Thoracic aorta (tissue), 2 donors: Measurements from ENCODE around the gene ADRB2. TPM values are rescaled to one million over a fixed set of nuclear protein-coding genes. Genes with fewer than 3 reads are reported as not detected.

ENCODE experiments used
- ATAC-seq: fragments of 150-250 bp; one replicate; pipeline ENCODE4 v1.8.0; 2017; ENCODE audit warnings: low read depth; ENCODE audit not compliant: insufficient number of reproducible peaks, low FRiP score
- DNase-seq: peaks from one replicate; pipeline ENCODE4 v3.0.0-alpha.2; 2020; ENCODE audit warnings: low spot score
- H3K27ac ChIP-seq, 2 donors: fragments of 200-600 bp; sonication (generic); 1 replicate in 1 of 2; 2 replicates in 1 of 2; pipeline ENCODE4 v1.5.1; 2016; ENCODE audit warnings: mild to moderate bottlenecking in 2 of 2, moderate library complexity in 2 of 2
- H3K27me3 ChIP-seq: fragments of 200-600 bp; sonication (generic); replicated peaks from 2 replicates; pipeline ENCODE4 v1.6.0; 2016; ENCODE audit warnings: mild to moderate bottlenecking; ENCODE audit not compliant: insufficient read depth
- H3K36me3 ChIP-seq: fragments of 200-600 bp; sonication (generic); one replicate; pipeline ENCODE4 v1.5.1; 2016
- H3K4me1 ChIP-seq, 2 donors: fragments of 200-600 bp; sonication (generic); 1 replicate in 1 of 2; 2 replicates in 1 of 2; pipeline versions ENCODE4 v1.5.1 to v1.6.0; 2016; ENCODE audit warnings: low read depth in 2 of 2, mild to moderate bottlenecking in 1 of 2; ENCODE audit not compliant: control insufficient read depth in 1 of 2
- H3K4me3 ChIP-seq: fragments of 200-600 bp; sonication (generic); 2 replicates; pipeline ENCODE4 v1.5.1; 2016; ENCODE audit warnings: mild to moderate bottlenecking
- H3K9me3 ChIP-seq: fragments of 200-600 bp; sonication (generic); 2 replicates; pipeline ENCODE4 v1.5.1; 2016
- total RNA-seq, 2 donors: library from RNA; depleted of rRNA; stranded (reverse); fragments of >200 nt; gene quantifications; one replicate each; pipeline versions ENCODE4 v1.1.0 to v1.2.3, GENCODE V29; 2016
- TF ChIP-seq, protein P1 (sequence below): fragments of 200-600 bp; sonication (generic); IDR thresholded peaks from one replicate; pipeline ENCODE4 v1.5.1; 2019; ENCODE audit warnings: antibody characterized with exemption

ADRB2 gene
- total RNA-seq, 2 donors from 2014 or later = 2.8 to 3.7 TPM

DNA sequence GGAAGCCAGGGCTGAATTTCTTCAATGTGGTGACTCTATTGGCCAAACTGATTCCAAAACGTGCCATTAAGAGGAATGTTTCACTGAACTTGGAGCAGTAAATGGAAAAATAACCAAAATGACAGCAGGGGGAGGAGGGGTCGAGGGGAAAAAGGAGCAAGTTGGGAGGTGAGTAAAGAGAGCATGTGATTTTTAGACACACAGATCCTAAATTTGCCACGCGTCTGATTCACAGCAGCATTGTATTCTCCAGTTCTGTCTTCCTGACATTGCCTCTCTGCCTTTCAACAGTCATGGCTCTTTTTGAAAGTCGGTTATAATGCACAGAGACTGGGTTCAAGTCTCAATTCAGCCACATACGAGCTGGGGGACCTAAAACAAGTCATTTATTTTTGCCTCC lies 22.0 kb upstream of the ADRB2 start:
- peaks cover 9 to 33% of the 10 kb centered on the region in 2 donors for H3K4me1 ChIP-seq
- no peaks in the 10 kb centered on the region for H3K9me3 ChIP-seq
- TF ChIP-seq, protein P1, sequence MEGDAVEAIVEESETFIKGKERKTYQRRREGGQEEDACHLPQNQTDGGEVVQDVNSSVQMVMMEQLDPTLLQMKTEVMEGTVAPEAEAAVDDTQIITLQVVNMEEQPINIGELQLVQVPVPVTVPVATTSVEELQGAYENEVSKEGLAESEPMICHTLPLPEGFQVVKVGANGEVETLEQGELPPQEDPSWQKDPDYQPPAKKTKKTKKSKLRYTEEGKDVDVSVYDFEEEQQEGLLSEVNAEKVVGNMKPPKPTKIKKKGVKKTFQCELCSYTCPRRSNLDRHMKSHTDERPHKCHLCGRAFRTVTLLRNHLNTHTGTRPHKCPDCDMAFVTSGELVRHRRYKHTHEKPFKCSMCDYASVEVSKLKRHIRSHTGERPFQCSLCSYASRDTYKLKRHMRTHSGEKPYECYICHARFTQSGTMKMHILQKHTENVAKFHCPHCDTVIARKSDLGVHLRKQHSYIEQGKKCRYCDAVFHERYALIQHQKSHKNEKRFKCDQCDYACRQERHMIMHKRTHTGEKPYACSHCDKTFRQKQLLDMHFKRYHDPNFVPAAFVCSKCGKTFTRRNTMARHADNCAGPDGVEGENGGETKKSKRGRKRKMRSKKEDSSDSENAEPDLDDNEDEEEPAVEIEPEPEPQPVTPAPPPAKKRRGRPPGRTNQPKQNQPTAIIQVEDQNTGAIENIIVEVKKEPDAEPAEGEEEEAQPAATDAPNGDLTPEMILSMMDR = no peak
- no peak overlapping the region for H3K4me3 ChIP-seq
- H3K27ac ChIP-seq = no peak overlapping the region
- no peaks in the 10 kb centered on the region for H3K36me3 ChIP-seq
- DNase-seq (no peak), ATAC-seq (no peak)
- no peaks in the 10 kb centered on the region for H3K27me3 ChIP-seq

DNA sequence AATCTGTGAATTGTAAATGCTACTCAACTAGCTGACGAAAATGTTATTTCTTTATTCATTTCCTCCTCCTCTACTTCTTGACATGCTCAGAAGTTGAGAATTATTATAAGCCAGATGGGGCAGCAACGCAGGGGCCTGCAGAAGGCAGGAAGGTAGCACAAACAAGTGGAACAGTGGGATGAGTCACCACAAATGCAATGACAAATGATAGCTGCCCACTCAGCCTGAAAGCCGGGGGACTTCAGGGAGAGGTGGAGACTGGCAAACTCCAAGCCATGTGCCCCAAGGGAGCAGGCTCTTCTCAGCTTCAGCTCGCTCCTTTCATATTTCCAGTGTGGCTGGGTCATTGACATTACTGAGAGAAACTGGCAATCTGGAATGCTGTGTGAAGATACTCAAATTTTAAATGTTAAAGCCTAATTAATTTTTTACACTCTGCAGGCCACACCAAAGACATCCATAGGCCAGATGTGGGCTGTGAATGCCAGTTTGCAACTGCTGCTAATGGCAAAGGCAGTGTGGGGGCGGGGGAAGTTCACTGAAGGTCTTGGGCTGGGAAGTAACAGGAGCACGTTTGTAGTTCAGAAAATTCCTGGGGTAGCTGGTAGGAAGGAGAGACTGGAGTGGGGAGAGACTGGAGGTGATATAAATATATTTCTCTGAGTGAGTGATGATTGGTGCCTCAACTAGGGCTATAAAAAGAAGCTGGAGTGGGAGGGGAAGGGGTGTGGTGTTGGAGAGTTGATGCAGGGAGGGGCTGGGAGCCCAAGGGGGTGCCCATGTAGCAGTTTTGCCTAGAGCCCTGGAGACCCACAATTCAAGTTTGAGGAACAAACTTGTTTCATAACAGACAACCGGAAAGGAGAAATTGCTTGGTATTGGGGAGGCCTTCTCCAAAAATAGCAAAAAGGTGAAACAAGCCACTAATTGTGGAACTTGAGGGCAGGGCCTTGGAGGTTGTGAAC lies 20.8 kb upstream of the ADRB2 start:
- DNase-seq (no peak), ATAC-seq (no peak)
- no peak overlapping the region for H3K4me3 ChIP-seq
- no peaks in the 10 kb centered on the region for H3K9me3 ChIP-seq
- H3K27ac ChIP-seq = no peak overlapping the region
- no peaks in the 10 kb centered on the region for H3K27me3 ChIP-seq
- H3K4me1 ChIP-seq = peaks cover 9 to 40% of the 10 kb centered on the region in 2 donors
- no peaks in the 10 kb centered on the region for H3K36me3 ChIP-seq
- TF ChIP-seq, protein P1 = no peak

DNA sequence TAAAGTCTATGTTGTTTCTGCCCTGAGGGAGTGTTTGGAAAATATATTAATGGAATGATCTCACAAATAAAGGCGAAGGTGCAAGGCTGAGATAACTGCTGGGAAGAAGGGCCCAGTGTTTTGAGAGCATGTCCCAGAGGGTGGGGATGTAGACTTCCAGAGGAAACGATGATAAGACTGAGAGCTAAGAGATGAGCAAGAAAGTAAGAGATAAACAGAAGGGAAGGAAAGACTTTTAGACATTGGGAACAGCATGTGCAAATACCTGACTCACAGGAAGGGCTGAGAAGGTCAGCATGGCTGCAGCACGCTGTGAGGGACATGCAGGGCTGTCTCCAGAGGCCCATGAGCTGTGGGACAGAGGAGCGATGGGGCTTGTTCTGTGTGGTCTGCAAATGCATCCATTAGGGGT lies 19.9 kb upstream of the ADRB2 start:
- Histone ChIP-seq H3K4me1 (peaks cover 9 to 40% of the 10 kb centered on the region in 2 donors), H3K9me3 (no peaks in the 10 kb centered on the region), H3K4me3 (no peak overlapping the region), H3K27ac (no peak overlapping the region), H3K36me3 (no peaks in the 10 kb centered on the region), H3K27me3 (no peaks in the 10 kb centered on the region)
- ATAC-seq (no peak), DNase-seq (no peak)
- TF ChIP-seq, protein P1 = no peak

DNA sequence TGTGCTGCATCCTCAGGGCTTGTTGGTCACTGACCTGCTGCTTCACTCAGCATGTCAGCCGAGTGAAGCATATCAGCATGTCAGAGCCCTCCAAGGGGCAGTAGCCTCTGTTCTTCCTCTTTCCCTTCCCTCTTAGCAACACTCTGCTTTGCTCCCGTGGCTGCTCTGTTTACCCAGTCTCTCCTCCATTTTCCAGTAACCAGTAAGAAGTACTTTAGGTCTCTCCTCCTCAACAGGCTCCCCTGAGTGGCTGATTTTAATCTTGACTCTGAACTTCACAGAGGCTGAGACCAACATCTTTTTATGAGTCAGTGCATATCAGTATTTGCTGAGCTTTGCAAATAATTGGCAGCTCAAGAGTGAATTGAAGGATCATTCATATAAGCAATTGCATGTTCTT lies 18.6 kb upstream of the ADRB2 start:
- no peaks in the 10 kb centered on the region for H3K36me3 ChIP-seq
- H3K27me3 ChIP-seq = no peaks in the 10 kb centered on the region
- DNase-seq (no peak), ATAC-seq (no peak)
- no peak overlapping the region for H3K4me3 ChIP-seq
- H3K9me3 ChIP-seq = no peaks in the 10 kb centered on the region
- H3K4me1 ChIP-seq = peaks cover 9 to 40% of the 10 kb centered on the region in 2 donors
- H3K27ac ChIP-seq = no peak overlapping the region
- TF ChIP-seq, protein P1 = no peak

DNA sequence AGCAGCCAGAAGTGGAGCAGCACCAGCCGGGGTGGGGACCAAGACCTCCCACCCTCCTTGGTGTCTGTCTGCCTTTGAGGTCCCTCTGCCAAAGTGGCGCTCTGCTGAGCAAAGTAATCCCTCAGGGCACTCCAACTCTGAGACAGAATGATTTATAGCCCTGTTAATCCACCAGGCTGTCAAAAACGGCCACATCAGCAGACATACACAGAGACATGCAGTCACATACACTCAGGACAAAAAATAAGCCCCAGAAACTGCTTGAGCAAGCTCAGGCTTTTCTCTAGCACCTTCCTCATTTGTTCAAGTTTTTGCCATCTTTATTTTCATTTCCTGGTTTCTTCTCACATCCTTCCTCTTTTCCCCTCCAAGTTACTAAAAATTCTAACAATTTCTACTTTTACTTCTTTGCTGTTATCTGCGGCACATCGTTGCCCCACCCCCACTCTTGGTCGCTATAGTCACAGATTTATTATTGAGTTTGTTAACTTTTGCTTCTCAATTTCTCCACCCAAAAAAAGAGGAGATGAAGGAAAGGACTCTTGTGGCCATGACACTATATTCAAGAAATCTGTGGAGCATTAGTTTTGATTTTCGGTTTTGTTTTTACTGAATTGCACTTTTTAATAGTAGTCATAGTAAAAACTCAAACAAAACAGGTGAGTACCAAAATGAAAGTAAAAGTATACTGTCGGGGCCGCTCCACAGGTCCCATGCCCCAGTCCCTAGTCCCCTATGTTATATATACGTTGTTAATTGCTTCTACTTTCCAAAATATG lies 17.4 kb upstream of the ADRB2 start:
- Histone ChIP-seq H3K27ac (peak overlapping the region in 1 of 2 donors; percentile 19), H3K36me3 (no peaks in the 10 kb centered on the region), H3K9me3 (no peaks in the 10 kb centered on the region), H3K4me3 (peak overlapping the region; percentile 56), H3K4me1 (peaks cover 9 to 40% of the 10 kb centered on the region in 2 donors), H3K27me3 (no peaks in the 10 kb centered on the region)
- ATAC-seq (no peak), DNase-seq (no peak)
- TF ChIP-seq, protein P1 = no peak
